Stomach (tissue), 4 donors: ENCODE results near the gene TAP1.

Experiments used
- CTCF ChIP-seq, 7 experiments: fragments of 450-650 bp in 4 of 7; fragments of 200-600 bp in 3 of 7; sonication (generic) in 3 of 7; IDR thresholded peaks; one replicate each; pipeline ENCODE4 v1.5.1; 2016 to 2019; ENCODE audit warnings: antibody characterized with exemption in 7 of 7, control low read depth in 2 of 7, mild to moderate bottlenecking in 1 of 7
- POLR2A ChIP-seq, 4 donors: fragments of 450-650 bp; IDR thresholded peaks; one replicate each; pipeline ENCODE4 v1.6.1; 2016; ENCODE audit warnings: antibody characterized with exemption in 4 of 4, control low read depth in 2 of 4, mild to moderate bottlenecking in 1 of 4, moderate library complexity in 1 of 4
- POLR2AphosphoS5 ChIP-seq, 3 donors: sonication (generic); formaldehyde crosslinking; IDR thresholded peaks; one replicate each; pipeline ENCODE4 v1.6.1; 2016; ENCODE audit warnings: antibody characterized with exemption in 3 of 3

- TF ChIP-seq CTCF (IDR thresholded peaks at IDR 0.05) (no peak), POLR2AphosphoS5 (IDR thresholded peaks at IDR 0.05) (no peak), POLR2A (IDR thresholded peaks at IDR 0.05) (no peak)
These were observed 18.2 kb downstream of the TAP1 start for GRCh38 chr6:32835167-32835893.
